ENCODE measurements around the gene GRIN2B.

The GRIN2B gene

DNA sequence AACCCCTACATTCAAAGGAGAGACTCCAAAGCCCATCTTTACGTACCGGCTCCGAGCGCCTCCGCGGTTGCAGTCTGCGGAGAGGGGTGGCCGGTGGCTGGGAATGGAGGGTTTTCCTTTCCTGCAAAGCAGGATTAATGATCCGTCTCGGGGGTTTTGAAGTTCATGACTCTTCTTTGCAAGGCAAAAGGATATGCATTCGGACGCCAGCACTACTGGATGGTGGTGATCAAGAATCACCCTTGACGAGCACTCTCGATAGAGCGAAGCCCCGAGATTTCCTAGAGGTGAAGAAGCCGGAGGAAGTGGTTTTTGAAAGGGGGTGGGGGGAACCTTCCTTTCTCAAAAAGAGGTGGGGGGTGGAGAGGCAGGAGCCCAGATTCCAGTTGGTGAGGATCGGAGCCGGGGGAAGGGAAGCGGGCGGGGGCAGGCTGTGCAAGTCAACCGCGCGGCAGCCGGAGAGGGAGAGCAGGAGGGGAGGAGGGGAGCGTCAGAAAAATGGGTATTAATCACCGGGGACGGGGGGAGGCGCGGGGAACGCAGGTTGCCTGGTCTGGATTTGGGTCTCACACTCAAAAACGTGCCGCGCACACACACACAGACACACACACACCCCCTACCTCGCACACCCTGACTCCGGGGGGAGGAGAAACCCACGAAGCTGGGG is at the start of gene GRIN2B:
Gene GRIN2B, minus strand, starts transcription at position 307 of the 667 bp plus-strand sequence. CDS start 115,394 bp downstream, outside the sequence.
- Histone ChIP-seq H3K27me3 (ENCODE audit: control insufficient read depth in 1 of 2, insufficient read depth in 2 of 2, low read length in 2 of 2) (peaks cover 44 to 45% of the 10 kb centered on the region in 2 donors), H3K4me3 (ENCODE audit: low read depth in 1 of 2, low read length in 2 of 2) (peak within 1 kb of the TSS; percentile 34 to 60), H3K4me1 (ENCODE audit: control insufficient read depth in 1 of 2, insufficient read depth in 2 of 2, low read length in 2 of 2) (peaks cover 0 to 8% of the 10 kb centered on the region in 2 donors), H3K9ac (ENCODE audit: low read depth in 1 of 2, low read length in 2 of 2) (no peak within 1 kb of the TSS), H3K9me3 (ENCODE audit: control insufficient read depth in 1 of 2, low read length in 2 of 2) (no peaks in the 10 kb centered on the region), H3K36me3 (ENCODE audit: control insufficient read depth in 1 of 2, insufficient read depth in 2 of 2, low read length in 2 of 2) (no peaks in the 10 kb centered on the region), H3K27ac (ENCODE audit: low read depth, low read length) (no peak within 1 kb of the TSS)

DNA sequence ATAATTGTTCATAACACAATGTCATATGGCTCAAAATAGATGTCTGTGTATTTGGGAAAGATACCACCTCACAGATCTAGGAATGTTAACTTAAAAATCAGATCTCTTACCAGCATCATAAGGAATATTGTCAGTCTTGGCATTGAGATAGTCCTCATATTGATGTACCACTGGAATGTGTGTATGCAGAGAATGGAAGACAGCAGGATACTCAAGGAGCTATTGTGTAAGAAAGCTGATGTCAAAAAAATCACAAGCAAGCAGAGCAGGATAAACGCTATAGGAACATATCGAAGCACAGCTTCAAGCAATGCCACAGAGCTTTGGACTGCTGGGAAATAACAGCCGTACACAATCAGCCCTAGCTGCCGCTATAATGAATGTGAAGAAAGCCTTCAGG is 45.1 kb upstream of the GRIN2B start:
- no peaks in the 10 kb centered on the region for H3K4me1 ChIP-seq (ENCODE audit: control insufficient read depth in 1 of 2, insufficient read depth in 2 of 2, low read length in 2 of 2)
- no peaks in the 10 kb centered on the region for H3K9me3 ChIP-seq (ENCODE audit: control insufficient read depth in 1 of 2, low read length in 2 of 2)
- no peak overlapping the region for H3K27ac ChIP-seq (ENCODE audit: low read depth, low read length)
- H3K9ac ChIP-seq (ENCODE audit: low read depth in 1 of 2, low read length in 2 of 2): no peak overlapping the region
- no peaks in the 10 kb centered on the region for H3K27me3 ChIP-seq (ENCODE audit: control insufficient read depth in 1 of 2, insufficient read depth in 2 of 2, low read length in 2 of 2)
- H3K36me3 ChIP-seq (ENCODE audit: control insufficient read depth in 1 of 2, insufficient read depth in 2 of 2, low read length in 2 of 2): no peaks in the 10 kb centered on the region
- no peak overlapping the region for H3K4me3 ChIP-seq (ENCODE audit: low read depth in 1 of 2, low read length in 2 of 2)

DNA sequence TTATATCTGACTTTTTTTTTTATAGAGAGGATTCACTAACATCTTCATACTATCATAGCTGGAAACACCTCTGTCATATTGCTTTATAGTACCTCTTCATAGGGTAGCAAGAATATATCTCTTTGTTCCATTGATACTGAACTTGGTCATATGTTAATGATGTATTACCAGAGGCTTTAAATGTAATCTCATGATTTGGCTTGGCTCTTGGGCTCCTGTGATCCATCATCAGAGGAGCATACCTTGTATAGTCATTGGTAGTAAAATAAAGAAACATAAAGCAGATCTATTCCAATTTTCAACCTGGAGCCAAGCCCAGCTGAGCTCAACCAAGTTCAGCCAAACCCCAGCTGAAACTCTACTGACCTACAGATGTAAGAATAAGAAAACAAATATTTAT is 43.2 kb upstream of the GRIN2B start:
- H3K9ac ChIP-seq (ENCODE audit: low read depth in 1 of 2, low read length in 2 of 2): no peak overlapping the region
- H3K36me3 ChIP-seq (ENCODE audit: control insufficient read depth in 1 of 2, insufficient read depth in 2 of 2, low read length in 2 of 2): no peaks in the 10 kb centered on the region
- H3K27me3 ChIP-seq (ENCODE audit: control insufficient read depth in 1 of 2, insufficient read depth in 2 of 2, low read length in 2 of 2): no peaks in the 10 kb centered on the region
- no peak overlapping the region for H3K27ac ChIP-seq (ENCODE audit: low read depth, low read length)
- no peaks in the 10 kb centered on the region for H3K4me1 ChIP-seq (ENCODE audit: control insufficient read depth in 1 of 2, insufficient read depth in 2 of 2, low read length in 2 of 2)
- no peaks in the 10 kb centered on the region for H3K9me3 ChIP-seq (ENCODE audit: control insufficient read depth in 1 of 2, low read length in 2 of 2)
- H3K4me3 ChIP-seq (ENCODE audit: low read depth in 1 of 2, low read length in 2 of 2): no peak overlapping the region

DNA sequence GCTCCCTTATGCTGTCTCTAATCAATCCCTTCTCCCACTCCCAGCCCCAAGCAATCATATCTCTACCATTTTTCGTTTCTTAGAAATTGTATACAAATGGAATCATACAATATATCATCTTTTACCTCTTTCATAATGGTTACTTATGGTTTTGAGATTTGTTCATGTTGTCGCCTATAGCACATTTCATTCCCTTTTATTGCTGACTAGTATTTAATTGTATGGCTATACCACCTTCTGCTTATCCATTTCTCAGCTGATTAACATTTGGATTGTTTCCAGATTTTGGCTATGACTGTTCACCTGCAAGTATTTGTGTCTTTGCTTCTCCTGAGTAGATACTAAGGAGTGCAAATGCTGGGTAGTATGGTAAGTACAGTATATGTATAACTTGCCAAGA is 36.7 kb upstream of the GRIN2B start:
- no peak overlapping the region for H3K27ac ChIP-seq (ENCODE audit: low read depth, low read length)
- no peaks in the 10 kb centered on the region for H3K27me3 ChIP-seq (ENCODE audit: control insufficient read depth in 1 of 2, insufficient read depth in 2 of 2, low read length in 2 of 2)
- H3K9ac ChIP-seq (ENCODE audit: low read depth in 1 of 2, low read length in 2 of 2): no peak overlapping the region
- H3K4me3 ChIP-seq (ENCODE audit: low read depth in 1 of 2, low read length in 2 of 2): no peak overlapping the region
- H3K9me3 ChIP-seq (ENCODE audit: control insufficient read depth in 1 of 2, low read length in 2 of 2): peaks cover 0 to under 1% of the 10 kb centered on the region in 2 donors
- no peaks in the 10 kb centered on the region for H3K4me1 ChIP-seq (ENCODE audit: control insufficient read depth in 1 of 2, insufficient read depth in 2 of 2, low read length in 2 of 2)
- no peaks in the 10 kb centered on the region for H3K36me3 ChIP-seq (ENCODE audit: control insufficient read depth in 1 of 2, insufficient read depth in 2 of 2, low read length in 2 of 2)

DNA sequence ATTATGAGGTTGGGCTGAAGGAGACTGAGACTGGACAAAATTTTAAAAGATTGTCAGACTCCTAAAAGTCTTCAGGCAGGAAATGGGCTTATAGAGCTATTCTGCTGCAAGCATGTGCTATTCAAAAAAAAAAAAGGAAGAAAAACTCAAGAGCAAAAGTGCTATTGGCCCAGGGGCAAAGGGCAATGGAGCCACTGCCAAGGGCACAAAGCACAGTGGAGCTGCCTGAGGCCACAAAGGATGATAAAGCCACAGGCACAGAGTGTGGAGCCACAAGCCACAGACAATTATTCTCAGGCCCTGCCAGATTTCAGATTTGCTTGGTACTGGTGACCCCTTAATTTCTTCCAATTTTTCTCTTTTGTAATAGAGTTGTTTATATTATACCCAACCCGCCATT is 29.6 kb upstream of the GRIN2B start:
- Histone ChIP-seq H3K36me3 (ENCODE audit: control insufficient read depth in 1 of 2, insufficient read depth in 2 of 2, low read length in 2 of 2) (no peaks in the 10 kb centered on the region), H3K9ac (ENCODE audit: low read depth in 1 of 2, low read length in 2 of 2) (no peak overlapping the region), H3K27ac (ENCODE audit: low read depth, low read length) (no peak overlapping the region), H3K9me3 (ENCODE audit: control insufficient read depth in 1 of 2, low read length in 2 of 2) (peaks cover 0 to 8% of the 10 kb centered on the region in 2 donors), H3K27me3 (ENCODE audit: control insufficient read depth in 1 of 2, insufficient read depth in 2 of 2, low read length in 2 of 2) (no peaks in the 10 kb centered on the region), H3K4me3 (ENCODE audit: low read depth in 1 of 2, low read length in 2 of 2) (no peak overlapping the region), H3K4me1 (ENCODE audit: control insufficient read depth in 1 of 2, insufficient read depth in 2 of 2, low read length in 2 of 2) (no peaks in the 10 kb centered on the region)

DNA sequence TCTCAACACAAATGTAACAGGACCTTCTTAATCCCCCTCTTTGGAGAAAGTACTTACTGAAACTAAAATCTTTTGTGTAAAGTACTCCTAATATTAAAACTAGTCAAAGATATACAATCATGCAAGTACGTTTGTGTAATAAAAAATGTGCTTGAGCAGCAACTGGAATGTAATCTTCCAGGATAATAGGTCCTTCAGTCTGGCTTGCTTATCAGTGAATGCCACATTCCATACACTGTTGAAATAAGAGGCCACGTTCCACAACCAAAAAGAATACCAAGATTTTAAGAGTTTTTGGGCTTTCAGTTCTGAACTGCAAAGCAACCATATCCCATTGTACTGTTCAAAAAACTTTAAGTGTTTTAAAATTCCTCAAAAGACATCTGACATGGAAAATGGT is 26.2 kb upstream of the GRIN2B start:
- Histone ChIP-seq H3K4me3 (ENCODE audit: low read depth in 1 of 2, low read length in 2 of 2) (no peak overlapping the region), H3K27ac (ENCODE audit: low read depth, low read length) (no peak overlapping the region), H3K27me3 (ENCODE audit: control insufficient read depth in 1 of 2, insufficient read depth in 2 of 2, low read length in 2 of 2) (no peaks in the 10 kb centered on the region), H3K36me3 (ENCODE audit: control insufficient read depth in 1 of 2, insufficient read depth in 2 of 2, low read length in 2 of 2) (no peaks in the 10 kb centered on the region), H3K4me1 (ENCODE audit: control insufficient read depth in 1 of 2, insufficient read depth in 2 of 2, low read length in 2 of 2) (no peaks in the 10 kb centered on the region), H3K9me3 (ENCODE audit: control insufficient read depth in 1 of 2, low read length in 2 of 2) (peaks cover 0 to 3% of the 10 kb centered on the region in 2 donors), H3K9ac (ENCODE audit: low read depth in 1 of 2, low read length in 2 of 2) (no peak overlapping the region)

DNA sequence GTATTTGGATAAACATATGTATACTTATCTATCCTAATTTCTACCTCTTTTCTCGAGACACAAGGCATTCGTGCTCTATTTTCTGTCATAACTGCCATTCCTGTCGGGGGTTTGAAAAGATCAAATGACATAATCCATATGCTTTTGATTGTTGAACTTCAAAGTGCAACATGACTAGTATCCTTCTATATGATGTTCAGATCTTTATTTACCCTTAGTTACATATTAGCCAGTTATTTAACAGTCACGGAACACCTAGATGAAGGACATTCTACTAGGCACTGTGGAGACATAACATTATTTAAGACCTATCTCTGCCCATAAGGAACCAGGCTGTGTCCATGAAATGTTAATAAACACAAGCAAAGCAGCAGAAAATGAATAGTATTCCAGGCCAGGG is 11.2 kb upstream of the GRIN2B start:
- Histone ChIP-seq H3K27ac (ENCODE audit: low read depth, low read length) (no peak overlapping the region), H3K9me3 (ENCODE audit: control insufficient read depth in 1 of 2, low read length in 2 of 2) (no peaks in the 10 kb centered on the region), H3K4me3 (ENCODE audit: low read depth in 1 of 2, low read length in 2 of 2) (no peak overlapping the region), H3K36me3 (ENCODE audit: control insufficient read depth in 1 of 2, insufficient read depth in 2 of 2, low read length in 2 of 2) (no peaks in the 10 kb centered on the region), H3K4me1 (ENCODE audit: control insufficient read depth in 1 of 2, insufficient read depth in 2 of 2, low read length in 2 of 2) (no peaks in the 10 kb centered on the region), H3K27me3 (ENCODE audit: control insufficient read depth in 1 of 2, insufficient read depth in 2 of 2, low read length in 2 of 2) (no peaks in the 10 kb centered on the region), H3K9ac (ENCODE audit: low read depth in 1 of 2, low read length in 2 of 2) (no peak overlapping the region)

DNA sequence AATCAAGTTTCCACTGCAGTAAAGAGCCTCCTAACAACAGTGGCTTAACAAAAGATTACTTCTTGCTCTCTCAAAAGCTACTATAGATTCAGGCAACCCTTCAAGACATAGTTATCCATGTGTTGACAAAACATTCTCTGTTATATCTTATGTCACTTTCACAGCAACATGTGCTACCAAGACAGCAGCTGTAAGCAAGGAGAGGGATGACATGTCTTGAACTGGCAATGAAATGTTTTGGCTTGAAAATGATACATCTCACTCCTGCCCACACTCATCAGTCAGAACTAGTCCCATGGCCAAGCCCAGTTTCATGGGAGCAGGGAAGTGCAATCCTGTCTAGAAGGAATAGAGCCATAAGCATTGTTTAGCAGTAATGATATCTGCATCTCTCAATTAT is 10.7 kb upstream of the GRIN2B start:
- H3K27me3 ChIP-seq (ENCODE audit: control insufficient read depth in 1 of 2, insufficient read depth in 2 of 2, low read length in 2 of 2): no peaks in the 10 kb centered on the region
- H3K27ac ChIP-seq (ENCODE audit: low read depth, low read length): no peak overlapping the region
- H3K4me3 ChIP-seq (ENCODE audit: low read depth in 1 of 2, low read length in 2 of 2): no peak overlapping the region
- H3K9me3 ChIP-seq (ENCODE audit: control insufficient read depth in 1 of 2, low read length in 2 of 2): no peaks in the 10 kb centered on the region
- no peaks in the 10 kb centered on the region for H3K4me1 ChIP-seq (ENCODE audit: control insufficient read depth in 1 of 2, insufficient read depth in 2 of 2, low read length in 2 of 2)
- H3K36me3 ChIP-seq (ENCODE audit: control insufficient read depth in 1 of 2, insufficient read depth in 2 of 2, low read length in 2 of 2): no peaks in the 10 kb centered on the region
- no peak overlapping the region for H3K9ac ChIP-seq (ENCODE audit: low read depth in 1 of 2, low read length in 2 of 2)

DNA sequence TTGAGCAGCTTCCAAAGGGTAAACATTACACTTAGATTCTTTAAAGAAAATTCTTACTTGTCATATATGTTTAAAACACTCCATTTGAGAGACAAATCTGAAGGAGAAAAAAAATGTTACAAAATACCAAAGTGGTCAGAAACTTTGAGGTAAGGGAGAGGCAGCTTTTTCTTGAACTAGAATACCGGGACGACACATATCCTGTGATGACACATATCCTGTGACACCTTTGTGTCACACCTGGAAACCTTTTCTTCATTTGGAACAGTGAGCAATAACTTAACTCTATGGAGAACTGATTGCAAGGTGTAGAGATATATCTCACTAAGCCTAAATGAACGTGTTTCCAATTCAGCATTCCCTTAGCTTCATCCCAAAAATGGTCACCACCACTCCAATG is 4.6 kb upstream of the GRIN2B start:
- H3K27me3 ChIP-seq (ENCODE audit: control insufficient read depth in 1 of 2, insufficient read depth in 2 of 2, low read length in 2 of 2): peaks cover 9 to 16% of the 10 kb centered on the region in 2 donors
- no peak overlapping the region for H3K27ac ChIP-seq (ENCODE audit: low read depth, low read length)
- no peak overlapping the region for H3K4me3 ChIP-seq (ENCODE audit: low read depth in 1 of 2, low read length in 2 of 2)
- H3K9ac ChIP-seq (ENCODE audit: low read depth in 1 of 2, low read length in 2 of 2): no peak overlapping the region
- H3K4me1 ChIP-seq (ENCODE audit: control insufficient read depth in 1 of 2, insufficient read depth in 2 of 2, low read length in 2 of 2): peaks cover 0 to 3% of the 10 kb centered on the region in 2 donors
- no peaks in the 10 kb centered on the region for H3K36me3 ChIP-seq (ENCODE audit: control insufficient read depth in 1 of 2, insufficient read depth in 2 of 2, low read length in 2 of 2)
- H3K9me3 ChIP-seq (ENCODE audit: control insufficient read depth in 1 of 2, low read length in 2 of 2): no peaks in the 10 kb centered on the region

DNA sequence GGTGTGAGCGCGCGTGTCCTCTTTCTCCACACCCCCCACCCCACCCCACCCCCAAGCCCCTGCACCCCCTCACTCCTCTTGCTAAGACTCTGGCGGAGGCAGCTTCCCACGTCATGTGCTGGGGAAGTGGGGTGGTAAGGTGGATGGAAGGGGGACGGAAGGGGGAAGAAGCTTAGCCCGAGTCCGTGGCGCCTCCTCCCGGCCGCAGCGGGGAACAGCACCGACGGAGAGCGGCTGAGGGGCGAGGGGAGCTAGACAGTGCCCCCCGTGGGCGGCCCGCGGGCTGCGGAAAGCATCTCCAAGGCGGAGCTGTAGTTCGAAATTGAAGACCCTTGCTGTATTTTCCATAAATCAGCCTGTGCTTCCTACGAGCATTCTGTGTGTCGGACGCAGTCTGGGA is 588 bp upstream of the GRIN2B start:
- no peak overlapping the region for H3K27ac ChIP-seq (ENCODE audit: low read depth, low read length)
- H3K27me3 ChIP-seq (ENCODE audit: control insufficient read depth in 1 of 2, insufficient read depth in 2 of 2, low read length in 2 of 2): peaks cover 41 to 45% of the 10 kb centered on the region in 2 donors
- no peaks in the 10 kb centered on the region for H3K36me3 ChIP-seq (ENCODE audit: control insufficient read depth in 1 of 2, insufficient read depth in 2 of 2, low read length in 2 of 2)
- peaks cover 0 to 8% of the 10 kb centered on the region in 2 donors for H3K4me1 ChIP-seq (ENCODE audit: control insufficient read depth in 1 of 2, insufficient read depth in 2 of 2, low read length in 2 of 2)
- H3K4me3 ChIP-seq (ENCODE audit: low read depth in 1 of 2, low read length in 2 of 2): no peak overlapping the region
- H3K9ac ChIP-seq (ENCODE audit: low read depth in 1 of 2, low read length in 2 of 2): no peak overlapping the region
- H3K9me3 ChIP-seq (ENCODE audit: control insufficient read depth in 1 of 2, low read length in 2 of 2): no peaks in the 10 kb centered on the region

Data from duodenal mucosa (tissue), 2 donors.